Measurements from ENCODE around the gene EIF3B.
"Not testable (repeated sequence)": the region's sequence is repeated elsewhere in the genome, so short reads cannot be mapped to it uniquely, and the experiment has no call there.

The EIF3B gene

GRCh38 chr7:2416650-2417049 is 62.0 kb downstream of the EIF3B start:
- no peak for TF ChIP-seq CTCF (conservative IDR thresholded peaks at IDR 0.05; ENCODE audit: control insufficient read depth, insufficient read depth, low read depth, low read length)
- no peak overlapping the region for H3K4me3 ChIP-seq (ENCODE audit: control insufficient read depth, low read depth, low read length)
- DNase-seq (ENCODE audit: low read depth), result no peak

GRCh38 chr7:2417178-2417577 is 62.6 kb downstream of the EIF3B start:
- not testable (repeated sequence) for H3K4me3 ChIP-seq (ENCODE audit: control insufficient read depth, low read depth, low read length); DNase-seq (ENCODE audit: low read depth)

- no peak for TF ChIP-seq CTCF (conservative IDR thresholded peaks at IDR 0.05; ENCODE audit: control insufficient read depth, insufficient read depth, low read depth, low read length)
- no peak overlapping the region for H3K4me3 ChIP-seq (ENCODE audit: control insufficient read depth, low read depth, low read length)
- DNase-seq (ENCODE audit: low read depth), result peak; percentile 59
Observed at GRCh38 chr7:2417981-2418481, 63.4 kb downstream of the EIF3B start.

- DNase-seq (ENCODE audit: low read depth), result no peak
- no peak overlapping the region for H3K4me3 ChIP-seq (ENCODE audit: control insufficient read depth, low read depth, low read length)
- no peak for TF ChIP-seq CTCF (conservative IDR thresholded peaks at IDR 0.05; ENCODE audit: control insufficient read depth, insufficient read depth, low read depth, low read length)
Observed at GRCh38 chr7:2420216-2420933, 65.7 kb downstream of the EIF3B start.

GRCh38 chr7:2421943-2422310 is 67.3 kb downstream of the EIF3B start:
- TF ChIP-seq CTCF (conservative IDR thresholded peaks at IDR 0.05; ENCODE audit: control insufficient read depth, insufficient read depth, low read depth, low read length), result no peak

GRCh38 chr7:2425749-2426148 is 71.1 kb downstream of the EIF3B start:
- H3K4me3 ChIP-seq (ENCODE audit: control insufficient read depth, low read depth, low read length), result no peak overlapping the region
- no peak for DNase-seq (ENCODE audit: low read depth)
- no peak for TF ChIP-seq CTCF (conservative IDR thresholded peaks at IDR 0.05; ENCODE audit: control insufficient read depth, insufficient read depth, low read depth, low read length)

More at GRCh38 chr7:2421943-2422310, 67.3 kb downstream of the EIF3B start:
- H3K4me3 ChIP-seq (ENCODE audit: control insufficient read depth, low read depth, low read length), result no peak overlapping the region
- DNase-seq (ENCODE audit: low read depth), result no peak
